Mammary epithelial cell (primary cell): ENCODE results near the gene KCNK4.

Experiments
- CTCF ChIP-seq, 2 donors: IDR thresholded peaks in 1 of 2; conservative IDR thresholded peaks in 1 of 2; 2 replicates each; pipeline ENCODE4 v1.5.1; 2011 to 2012; ENCODE audit warnings: inconsistent platforms in 2 of 2, low read length in 2 of 2, mild to moderate bottlenecking in 2 of 2, control low read depth in 1 of 2, low read depth in 1 of 2; ENCODE audit not compliant: insufficient read depth in 1 of 2; ENCODE audit errors: extremely low read depth in 1 of 2
- EZH2 ChIP-seq: IDR thresholded peaks from 2 replicates; pipeline ENCODE4 v1.6.1; 2012; ENCODE audit warnings: low read length, inconsistent platforms, borderline replicate concordance

GRCh38 chr11:64284048-64284961 lies 6.8 kb upstream of the KCNK4 start, which contains the start of gene BAD:
- TF ChIP-seq CTCF (conservative IDR thresholded peaks at IDR 0.05 in 1 of 2, IDR thresholded peaks at IDR 0.05 in 1 of 2; ENCODE audit: extremely low read depth in 1 of 2, insufficient read depth in 1 of 2, low read depth in 1 of 2, low read length in 2 of 2) (no peak), EZH2 (no peak)
